ENCODE results near the gene STXBP1.
A peak's percentile ranks its signal among the peaks of the same experiment; 100 is the strongest.

STXBP1 gene

DNA sequence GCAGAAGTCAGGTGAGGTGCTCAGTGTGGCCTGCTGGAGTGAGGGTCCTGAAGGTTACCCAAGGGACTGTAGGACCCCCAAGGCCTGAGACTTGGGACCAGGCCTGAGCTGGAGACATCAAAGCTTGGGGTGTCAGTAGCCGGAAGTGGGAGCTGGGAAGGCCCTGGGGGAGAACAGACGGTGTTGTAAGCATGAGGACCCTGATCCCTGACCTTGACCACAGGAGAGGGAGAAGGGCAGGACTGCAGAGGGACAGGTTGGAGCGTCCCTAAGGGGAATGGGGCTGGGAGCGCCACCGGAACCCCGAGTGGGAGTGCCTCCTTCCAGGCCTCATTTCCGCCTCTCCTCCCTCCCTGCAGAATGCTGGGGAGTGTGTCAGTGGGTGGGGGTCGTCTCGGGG lies 104.3 kb downstream of the STXBP1 start:
- DNase-seq = no peak

DNA sequence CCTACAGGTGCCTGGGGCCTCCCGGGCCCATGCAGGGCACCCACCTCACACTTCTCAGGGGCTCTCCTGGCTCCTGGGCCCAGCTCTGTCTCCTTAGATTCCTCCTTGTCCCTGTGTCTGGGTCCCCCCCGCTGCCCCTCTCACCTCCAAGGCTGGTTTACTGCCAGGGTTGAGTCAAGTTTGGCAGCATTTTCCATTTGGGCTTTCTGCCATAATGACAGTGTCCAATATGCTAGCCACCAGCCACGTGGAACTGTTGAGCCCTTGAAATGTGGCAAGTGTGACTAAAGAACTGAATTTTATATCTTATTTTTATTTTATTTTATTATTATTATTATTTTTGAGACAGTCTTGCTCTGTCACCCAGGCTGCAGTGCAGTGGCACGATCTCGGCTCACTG lies 105.7 kb downstream of the STXBP1 start:
- no peak for DNase-seq

DNA sequence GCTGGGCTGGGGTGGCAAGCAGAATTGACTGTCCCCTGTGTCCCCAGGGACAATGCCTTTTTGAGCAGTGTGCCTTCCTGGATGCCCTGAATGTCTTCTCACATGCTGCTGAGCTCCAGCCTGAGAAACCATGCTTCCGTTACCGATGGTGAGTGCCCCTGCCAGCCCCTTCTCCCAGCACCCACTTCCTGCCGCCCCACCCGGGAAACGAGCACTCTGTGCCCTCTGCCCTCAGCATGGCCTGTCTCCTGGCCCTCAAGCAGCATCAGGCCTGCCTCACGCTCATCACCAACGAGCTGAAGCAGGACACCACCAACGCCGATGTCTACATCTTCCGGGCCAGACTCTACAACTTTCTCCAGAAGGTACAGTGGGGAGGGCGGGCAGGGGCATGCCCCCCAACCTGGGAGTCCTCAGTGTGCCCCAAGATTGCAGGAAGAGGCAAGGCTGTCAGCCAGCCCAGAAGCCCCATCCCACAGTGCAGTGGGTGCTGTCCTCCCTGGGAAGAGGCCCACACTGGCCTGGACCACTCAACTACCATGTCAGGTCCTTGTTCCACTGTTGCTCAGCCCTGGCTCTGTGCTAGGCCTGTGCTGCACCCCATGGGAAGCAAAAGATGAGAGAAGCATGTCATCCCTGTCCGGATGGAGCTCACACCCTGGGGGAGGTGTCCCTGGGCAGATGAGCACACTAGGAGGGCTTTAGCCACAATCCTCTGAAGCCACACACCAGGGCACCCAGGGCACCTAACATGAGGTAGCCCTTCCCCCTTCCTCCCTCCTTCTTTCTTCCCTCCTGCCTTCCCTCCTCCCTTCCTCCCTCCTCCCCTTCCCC lies 108.2 kb downstream of the STXBP1 start:
- DNase-seq = no peak

DNA sequence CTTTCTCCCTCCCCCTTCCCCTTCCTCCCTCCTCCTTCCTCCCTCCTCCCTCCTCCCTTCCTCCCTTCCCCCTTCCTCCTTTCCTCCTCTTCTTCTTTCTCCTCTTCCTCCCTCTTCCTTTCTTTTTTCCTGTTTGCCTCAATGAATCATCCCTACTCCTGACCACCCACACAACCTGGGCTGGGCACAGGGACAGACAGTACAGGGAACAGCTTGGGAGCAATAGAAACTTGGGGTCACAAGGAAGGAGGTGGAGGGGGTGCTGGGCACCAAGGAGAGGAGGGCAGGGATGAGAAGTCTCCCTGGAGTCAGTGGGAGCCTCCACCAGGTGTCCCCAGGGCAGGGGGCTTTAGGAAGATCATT lies 108.8 kb downstream of the STXBP1 start:
- DNase-seq = no peak

DNA sequence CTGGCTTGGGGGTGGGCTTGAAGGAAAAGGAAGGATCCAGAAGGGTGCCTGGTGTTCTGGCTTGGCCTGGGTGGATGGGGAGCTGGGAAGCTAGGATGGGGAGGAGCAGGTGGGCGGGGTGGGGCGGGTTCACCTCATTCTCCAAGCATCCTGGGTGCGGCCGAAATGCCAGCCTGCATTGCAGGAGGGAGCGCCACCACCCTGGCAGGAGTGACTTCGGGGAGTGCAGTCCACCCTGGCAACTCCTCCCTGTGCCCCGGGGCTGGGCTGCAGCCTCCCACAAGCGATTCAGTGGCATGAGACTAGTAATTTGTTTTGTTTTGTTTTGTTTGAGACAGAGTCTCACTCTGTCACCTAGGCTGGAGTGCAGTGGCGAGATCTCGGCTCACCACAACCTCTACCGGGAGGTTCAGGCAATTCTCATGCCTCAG lies 109.3 kb downstream of the STXBP1 start:
- no peak for DNase-seq

DNA sequence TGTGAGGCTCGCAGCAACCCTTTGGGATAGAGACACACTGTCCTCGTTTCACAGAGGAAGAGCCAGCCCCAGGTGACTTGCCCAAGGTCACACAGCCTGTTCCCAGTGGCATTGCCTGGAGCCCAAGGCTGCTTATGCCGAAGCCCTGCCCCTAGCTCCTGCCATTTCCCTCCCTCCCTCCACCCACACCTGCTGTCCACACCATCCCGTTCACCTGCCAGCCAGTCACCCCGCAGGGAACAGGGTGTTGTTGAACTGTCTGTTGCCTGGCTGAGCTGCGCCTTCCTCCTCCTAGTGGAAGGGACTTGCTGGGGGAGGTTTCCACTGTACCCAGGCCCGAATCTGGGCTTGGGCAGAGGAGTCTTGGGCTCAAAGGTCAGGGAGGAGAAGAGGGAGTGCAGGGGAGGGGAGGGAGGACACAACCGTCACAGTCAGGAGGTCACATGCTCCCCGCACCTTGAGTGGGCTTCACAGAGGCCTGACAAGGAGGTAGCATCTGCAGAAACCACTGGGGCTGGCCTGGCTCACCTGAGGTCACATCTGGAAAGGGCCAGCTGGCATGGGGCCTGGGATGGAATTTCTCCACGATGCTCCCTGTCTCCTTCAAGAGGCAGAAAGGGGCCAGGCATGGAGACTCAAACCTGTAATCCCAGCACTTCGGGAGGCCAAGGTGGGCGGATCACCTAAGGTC lies 110.1 kb downstream of the STXBP1 start:
- DNase-seq = no peak

DNA sequence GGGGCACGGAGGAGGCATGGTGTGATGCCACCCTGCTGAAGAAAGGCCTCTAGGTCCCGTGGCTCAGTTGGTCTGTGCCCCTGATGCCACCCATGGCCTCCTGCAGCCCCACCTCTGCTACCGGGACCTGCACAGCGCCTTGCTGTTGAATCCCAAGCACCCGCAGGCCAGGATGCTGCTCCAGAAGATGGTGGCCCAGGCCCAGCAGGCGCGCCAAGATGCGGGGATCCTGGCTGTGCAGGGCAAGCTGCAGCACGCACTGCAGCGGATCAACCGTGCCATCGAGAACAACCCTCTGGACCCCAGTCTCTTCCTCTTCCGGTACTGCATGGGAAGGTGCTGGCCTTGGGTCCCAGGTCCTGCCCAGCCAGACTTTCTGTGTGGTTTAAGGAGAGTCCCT lies 110.9 kb downstream of the STXBP1 start:
- no peak for DNase-seq

DNA sequence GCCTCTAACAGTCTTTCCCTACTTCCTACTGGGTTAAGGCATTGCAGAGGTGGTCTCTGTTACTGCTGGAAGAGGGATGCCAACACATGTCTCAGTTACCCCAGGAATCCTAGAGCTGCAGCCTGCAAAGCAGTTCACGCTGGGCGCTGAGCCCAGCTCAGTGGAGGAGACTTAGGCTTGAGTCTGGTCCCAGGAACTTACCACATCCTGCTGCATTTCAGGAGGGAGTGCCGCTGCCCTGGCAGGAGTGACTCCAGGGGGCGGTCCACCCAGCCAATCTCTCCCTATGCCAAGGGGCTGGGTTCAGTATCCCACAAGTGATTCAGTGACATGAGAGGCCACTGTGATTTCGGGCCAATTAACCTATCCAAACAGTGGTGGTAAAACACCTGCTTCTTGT lies 111.4 kb downstream of the STXBP1 start:
- DNase-seq = no peak

DNA sequence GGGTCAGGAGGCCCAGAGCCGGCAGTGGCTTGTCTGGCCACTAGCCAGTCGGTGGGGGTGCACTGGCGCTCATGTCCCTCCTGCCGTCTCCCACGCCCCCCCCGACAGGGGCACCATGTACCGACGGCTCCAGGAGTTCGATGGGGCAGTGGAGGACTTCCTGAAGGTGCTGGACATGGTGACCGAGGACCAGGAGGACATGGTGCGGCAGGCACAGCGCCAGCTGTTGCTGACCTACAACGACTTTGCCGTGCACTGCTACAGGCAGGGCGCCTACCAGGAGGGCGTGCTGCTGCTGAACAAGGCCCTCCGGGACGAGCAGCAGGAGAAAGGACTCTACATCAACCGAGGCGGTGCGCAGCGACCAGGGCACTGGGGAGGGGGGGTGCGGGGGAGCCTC lies 111.9 kb downstream of the STXBP1 start:
- DNase-seq = no peak

DNA sequence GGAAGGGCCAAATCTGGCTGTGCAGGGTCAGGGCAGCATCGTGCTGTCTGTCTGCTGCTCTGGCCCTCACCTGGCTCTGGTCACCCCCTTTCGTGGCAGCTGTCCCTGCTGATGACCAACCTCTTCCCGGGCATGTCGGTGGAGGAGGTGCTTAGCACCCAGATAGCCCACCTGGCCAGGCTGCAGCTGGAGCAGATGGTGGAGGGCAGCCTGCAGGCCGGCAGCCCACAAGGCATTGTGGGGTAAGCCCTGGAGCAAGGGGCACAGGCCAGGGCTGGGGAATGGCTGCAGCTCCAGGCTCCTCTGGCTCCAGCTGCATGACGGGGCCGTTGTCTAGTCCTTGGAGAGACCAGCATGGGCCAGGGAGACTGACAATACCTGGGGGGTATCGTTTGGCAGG lies 114.8 kb downstream of the STXBP1 start:
- peak; percentile 15 for DNase-seq

DNA sequence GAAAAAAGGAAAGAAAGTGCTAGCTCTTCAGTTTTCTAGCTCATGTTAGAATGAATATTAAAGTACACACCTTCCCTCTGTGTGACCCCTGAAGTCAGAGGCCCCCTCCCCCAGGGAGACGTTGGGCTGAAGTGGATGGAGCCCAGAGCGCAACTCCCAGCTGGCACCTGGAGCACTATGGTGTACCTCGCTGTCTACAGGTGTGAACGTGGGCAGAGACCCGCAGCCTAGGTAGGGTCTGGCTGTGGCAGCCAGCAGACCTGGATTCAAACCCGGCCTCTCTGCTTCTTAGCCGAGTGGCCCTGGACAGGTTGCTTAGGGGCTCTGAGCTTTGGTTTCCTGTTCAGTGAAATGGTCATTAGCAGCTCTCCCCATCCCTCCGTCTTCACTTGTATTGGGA lies 116.7 kb downstream of the STXBP1 start:
- DNase-seq = no peak

DNA sequence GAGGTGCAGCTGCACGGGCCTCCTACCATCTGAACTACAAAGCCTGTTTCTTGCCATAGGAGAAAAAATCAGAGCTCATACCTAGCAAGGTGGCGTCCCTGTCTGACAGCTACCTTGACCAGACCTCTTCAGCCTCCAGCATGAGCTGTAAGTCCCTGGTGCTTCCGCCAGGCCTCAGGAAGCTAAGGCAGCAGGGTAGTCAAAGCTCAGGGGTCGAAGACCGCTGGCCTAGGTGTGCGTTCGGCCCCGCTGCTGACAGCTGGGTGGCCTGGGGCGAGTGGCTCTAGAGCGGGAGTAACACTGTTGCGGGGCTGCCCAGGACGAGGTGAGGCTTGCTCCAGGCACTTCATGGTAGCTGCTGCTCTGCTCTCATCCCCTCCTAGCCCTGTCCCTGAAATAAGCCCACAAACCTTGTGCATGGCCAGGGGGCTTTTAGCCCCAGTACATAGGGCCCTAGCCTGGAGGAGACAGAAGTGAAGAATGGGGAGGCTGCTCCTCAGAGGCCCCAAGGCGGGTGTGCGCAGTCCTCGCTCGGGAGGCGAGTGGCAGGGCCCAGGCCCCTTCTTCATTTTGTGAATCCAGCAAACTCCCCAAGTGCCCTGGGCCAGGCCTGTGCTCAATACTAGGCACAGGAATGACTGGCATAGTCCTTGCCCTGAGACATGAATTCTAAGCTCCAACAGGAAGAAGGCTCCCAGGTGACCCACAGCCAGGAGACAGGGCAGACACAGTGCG lies 117.6 kb downstream of the STXBP1 start:
- DNase-seq = no peak

DNA sequence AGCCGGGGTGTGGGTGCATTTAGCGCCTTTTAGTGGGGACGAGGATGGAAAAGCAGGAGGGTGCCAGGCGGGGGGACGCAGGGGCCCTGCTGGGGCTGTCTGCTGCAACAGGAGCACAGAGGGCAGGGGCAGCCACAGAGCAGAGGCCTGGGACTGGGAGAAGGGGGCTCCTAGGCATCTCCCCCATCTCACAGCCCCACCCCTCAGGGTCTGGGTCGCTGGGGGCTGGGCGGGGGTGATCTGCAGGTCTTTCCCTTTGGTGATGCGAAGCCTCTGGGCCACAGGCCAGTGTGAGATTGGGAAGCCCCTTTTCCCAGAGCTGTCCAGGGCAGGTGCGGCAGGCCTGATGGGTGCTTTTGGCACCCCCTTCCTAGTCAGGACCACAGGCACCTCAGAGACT lies 118.2 kb downstream of the STXBP1 start:
- no peak for DNase-seq

DNA sequence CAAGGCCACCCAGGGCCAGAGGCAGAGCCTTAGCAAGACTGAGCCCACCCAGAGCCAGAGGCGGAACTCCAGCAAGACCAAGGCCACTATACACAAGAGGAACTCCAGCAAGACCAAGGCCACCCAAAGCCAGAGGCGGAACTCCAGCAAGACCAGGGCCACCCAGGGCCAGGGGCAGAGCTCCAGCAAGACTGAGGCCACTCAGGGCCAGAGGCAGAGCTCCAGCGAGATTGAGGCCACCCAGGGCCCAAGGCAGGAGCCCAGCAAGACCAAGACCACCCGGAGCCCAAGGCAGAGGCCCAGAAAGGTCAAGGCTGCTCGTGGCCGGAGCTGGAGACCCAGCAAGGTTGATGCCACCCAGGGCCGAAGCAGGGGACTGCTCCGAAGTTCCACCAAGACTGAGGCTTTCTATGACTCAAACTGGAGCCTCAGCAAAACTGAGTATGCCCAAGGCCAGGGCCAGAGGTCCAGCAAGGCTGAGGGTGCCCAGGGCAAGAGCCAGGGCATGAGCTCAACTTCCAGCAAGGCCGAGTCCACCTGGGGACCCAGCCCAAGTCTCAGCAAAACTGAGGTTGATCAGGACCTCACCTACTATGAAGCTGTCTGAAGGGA lies 118.8 kb downstream of the STXBP1 start:
- DNase-seq = no peak

DNA sequence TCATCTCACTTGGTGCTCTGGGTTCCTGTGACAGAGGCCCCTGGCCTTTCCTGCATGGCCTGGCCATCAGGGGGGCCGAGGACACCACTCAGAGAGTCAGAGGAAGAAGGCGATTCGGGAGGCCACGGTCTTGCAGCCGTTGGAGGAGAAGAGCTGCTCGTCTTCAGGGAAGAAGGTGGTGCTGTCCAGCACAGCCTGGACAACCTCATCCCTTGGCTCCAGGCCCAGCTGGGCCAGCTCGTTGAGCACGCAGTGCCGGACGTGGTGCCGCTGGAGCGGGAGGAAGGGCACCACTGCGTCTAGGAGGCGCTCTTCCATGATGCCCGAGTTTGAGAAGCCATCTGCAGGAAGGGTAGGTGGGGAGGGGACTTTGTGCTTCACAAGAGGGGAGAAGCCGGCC lies 119.9 kb downstream of the STXBP1 start:
- no peak for DNase-seq

DNA sequence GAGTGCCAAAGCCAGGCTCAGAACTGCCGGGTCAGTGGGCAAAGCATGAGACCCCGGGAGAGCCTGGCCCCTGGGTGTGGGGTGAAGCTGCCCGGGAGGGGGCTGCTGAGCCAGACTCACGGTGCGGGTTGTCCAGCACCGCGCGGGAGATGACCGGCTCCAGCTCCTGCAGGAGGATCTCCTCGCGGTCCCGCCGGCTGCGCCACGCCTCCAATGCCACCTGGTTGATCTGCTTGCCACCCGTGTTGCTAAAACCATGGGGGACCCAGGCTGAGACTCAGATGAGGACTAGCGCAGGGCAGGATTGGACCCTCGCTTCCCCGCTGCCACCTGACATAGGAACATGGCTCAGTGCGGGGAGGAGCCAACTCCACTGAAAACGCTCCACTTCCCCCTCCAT lies 120.4 kb downstream of the STXBP1 start:
- peak; percentile 15 for DNase-seq

DNA sequence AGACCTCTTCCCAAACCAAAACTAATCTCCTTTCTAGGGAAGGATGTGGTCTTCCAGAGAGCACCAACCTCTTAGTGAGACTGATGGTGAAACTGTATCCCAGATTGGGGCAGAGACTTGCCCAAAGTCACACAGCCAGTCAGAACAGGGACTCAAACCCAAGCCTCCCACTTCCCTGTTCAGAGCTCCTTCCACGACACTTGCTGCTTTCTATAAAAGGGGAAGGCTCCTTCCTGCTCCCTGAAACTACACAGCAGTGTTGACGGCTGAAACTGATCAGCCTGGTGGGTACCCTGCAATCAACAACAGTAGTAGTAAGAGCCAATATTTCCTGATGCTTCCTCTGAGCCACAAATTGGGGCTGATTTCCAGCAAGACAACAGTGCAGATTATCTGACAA lies 121.5 kb downstream of the STXBP1 start:
- no peak for DNase-seq

DNA sequence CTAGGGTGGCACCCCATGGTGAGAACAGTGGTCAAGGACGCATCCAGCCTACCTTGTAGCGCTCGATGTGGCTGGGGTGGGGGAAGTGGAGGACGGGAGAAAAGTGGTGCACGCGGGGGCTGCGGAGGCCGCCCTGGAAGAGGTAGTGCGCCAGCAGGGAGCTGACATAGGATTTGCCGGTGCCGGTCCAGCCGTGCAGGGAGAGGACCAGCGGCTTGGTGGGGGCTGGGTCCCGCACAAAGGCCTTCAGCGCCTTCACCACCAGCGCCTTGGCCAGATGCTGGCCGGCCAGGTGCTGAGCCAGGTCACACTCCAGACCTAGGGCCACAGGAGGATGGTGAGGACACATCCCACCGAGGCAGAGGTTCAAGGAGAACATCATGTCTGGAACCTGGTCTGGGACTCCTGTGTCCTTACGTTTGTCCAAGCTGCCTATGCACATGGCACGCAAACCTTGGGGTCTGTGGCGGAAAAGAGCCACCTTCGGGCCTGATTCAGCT lies 122.2 kb downstream of the STXBP1 start:
- DNase-seq = no peak

DNA sequence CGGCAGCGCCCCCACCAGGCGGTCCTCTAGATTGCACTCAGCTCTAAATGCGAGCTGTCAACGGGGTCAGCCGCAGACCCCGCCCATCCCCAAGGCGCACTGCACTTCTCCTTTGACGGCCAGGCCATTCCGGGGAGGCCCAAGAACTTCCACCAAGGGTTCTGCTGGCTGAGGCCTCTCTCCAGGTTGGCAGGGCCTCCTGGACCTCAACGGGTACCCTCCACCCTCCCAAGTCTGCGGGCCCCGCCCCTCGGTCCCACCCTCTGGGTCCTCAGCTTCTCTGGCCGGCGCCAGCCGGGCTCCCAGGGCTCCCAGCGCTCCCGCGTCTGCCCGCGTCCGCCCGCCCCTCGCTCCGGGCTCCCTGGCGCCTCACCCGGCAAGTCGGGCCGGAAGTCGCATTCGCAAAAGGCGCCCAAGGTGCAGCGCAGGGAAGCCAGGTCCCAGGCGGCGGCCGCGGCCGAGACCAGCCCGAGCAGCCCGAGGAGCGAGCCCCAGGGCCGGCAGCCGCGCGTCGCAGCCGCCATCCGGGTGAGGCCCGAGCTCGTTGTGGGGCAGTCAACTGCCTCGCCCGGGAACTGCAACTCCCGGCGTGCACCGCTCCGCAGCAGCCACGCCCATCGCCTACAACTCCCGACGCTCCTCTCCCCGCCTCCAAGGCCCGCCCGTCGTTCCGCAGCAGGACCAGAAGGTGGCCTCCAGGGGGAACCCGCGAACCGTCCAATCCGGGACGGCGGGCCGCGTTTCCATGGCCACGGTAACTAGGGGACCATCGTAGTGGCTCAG lies 122.9 kb downstream of the STXBP1 start, which contains the start of gene TOR2A:
Gene TOR2A, minus strand, starts transcription at position 548 of the 783 bp plus-strand sequence. Its CDS starts 24 bp downstream, at position 524.
- peak; percentile 99 for DNase-seq

DNA sequence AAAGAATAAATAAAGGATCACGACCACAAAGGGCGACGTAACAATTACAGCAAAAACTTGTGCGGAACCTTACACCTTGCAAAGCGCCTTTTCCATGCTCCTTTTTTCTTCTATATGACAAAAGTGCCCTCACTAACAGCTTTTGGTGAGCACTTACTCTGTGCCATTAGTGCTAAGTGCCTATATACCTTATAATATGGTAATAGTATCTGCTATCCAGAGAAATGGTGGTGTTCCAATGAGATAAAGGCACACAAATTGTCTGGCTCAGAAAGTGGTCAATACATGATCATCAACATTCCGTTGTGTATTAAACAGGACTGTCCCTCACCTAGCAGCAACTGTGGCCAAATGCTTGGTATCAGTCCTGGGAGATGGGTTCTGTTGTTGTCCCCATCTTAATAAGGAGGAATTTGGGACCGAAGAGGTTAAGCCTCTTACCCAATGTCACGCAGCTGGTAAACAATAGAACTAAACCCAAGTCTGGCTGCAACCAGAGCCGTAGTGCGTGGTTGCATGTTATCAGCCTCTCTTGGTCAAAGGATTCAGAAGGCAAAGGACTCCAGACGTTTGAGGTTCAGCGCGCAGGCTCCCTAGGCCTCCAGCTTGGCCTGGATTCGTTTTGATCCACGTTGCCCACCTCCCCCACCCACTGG lies 123.6 kb downstream of the STXBP1 start:
- no peak for DNase-seq

DNA sequence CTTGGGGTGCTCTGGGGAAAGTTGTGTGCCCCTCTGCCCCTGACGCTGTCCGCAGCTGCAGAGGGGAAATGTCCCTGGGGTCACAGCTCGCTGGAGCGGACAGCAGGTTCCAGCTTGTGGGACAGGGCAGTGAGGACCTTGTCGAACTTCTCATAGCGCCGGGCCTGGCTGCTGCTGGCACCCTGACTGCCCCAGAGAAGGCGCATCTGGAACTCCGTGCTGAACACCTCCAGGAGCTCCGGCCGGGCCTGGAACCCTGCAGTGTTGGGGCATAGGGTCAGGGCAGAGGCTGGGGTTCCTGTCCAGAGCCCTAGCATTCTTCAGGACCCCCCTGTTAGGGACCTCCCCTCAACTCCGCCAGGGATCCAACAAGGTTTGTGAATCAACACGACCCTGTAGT lies 126.6 kb downstream of the STXBP1 start:
- no peak for DNase-seq
